ENCODE measurements around the gene DHX57.

DHX57 gene

GRCh38 chr2:38875576-38876367 is at the start of gene DHX57, which contains the start of gene MORN2:
DHX57 (minus strand) TSS chr2:38875934; CDS start chr2:38868405, 7,529 bp downstream.
MORN2 (plus strand) TSS chr2:38875976.
- peak; percentile 76 for DNase-seq (ENCODE audit: low spot score)

GRCh38 chr2:38922902-38923301 is 47.2 kb upstream of the DHX57 start:
- DNase-seq (ENCODE audit: low spot score), result no peak

- DNase-seq (ENCODE audit: low spot score), result no peak
These were observed 46.7 kb upstream of the DHX57 start for GRCh38 chr2:38922389-38922788.

GRCh38 chr2:38912619-38913018 is 36.9 kb upstream of the DHX57 start:
- no peak for DNase-seq (ENCODE audit: low spot score)

GRCh38 chr2:38911191-38911590 is 35.5 kb upstream of the DHX57 start:
- no peak for DNase-seq (ENCODE audit: low spot score)

- DNase-seq (ENCODE audit: low spot score), result peak; percentile 38
These were observed 34.1 kb upstream of the DHX57 start for GRCh38 chr2:38909872-38910271.

GRCh38 chr2:38907743-38908562 is 32.2 kb upstream of the DHX57 start:
- no peak for DNase-seq (ENCODE audit: low spot score)

GRCh38 chr2:38907242-38907641 is 31.5 kb upstream of the DHX57 start:
- DNase-seq (ENCODE audit: low spot score), result no peak

- DNase-seq (ENCODE audit: low spot score), result no peak
These were observed 29.5 kb upstream of the DHX57 start for GRCh38 chr2:38905251-38905650.

GRCh38 chr2:38900726-38901125 is 25.0 kb upstream of the DHX57 start:
- DNase-seq (ENCODE audit: low spot score), result no peak

- DNase-seq (ENCODE audit: low spot score), result no peak
These were observed 22.5 kb upstream of the DHX57 start for GRCh38 chr2:38898256-38898655.

GRCh38 chr2:38892819-38893218 is 17.1 kb upstream of the DHX57 start:
- no peak for DNase-seq (ENCODE audit: low spot score)

- DNase-seq (ENCODE audit: low spot score), result no peak
These were observed 13.8 kb upstream of the DHX57 start, which contains the start of gene ARHGEF33 for GRCh38 chr2:38889575-38889974. ARHGEF33 (plus strand) TSS chr2:38889875; CDS start chr2:38919448, 29,573 bp downstream.

GRCh38 chr2:38889045-38889444 is 13.3 kb upstream of the DHX57 start:
- DNase-seq (ENCODE audit: low spot score), result no peak

GRCh38 chr2:38887902-38888554 is 12.3 kb upstream of the DHX57 start:
- DNase-seq (ENCODE audit: low spot score), result no peak

GRCh38 chr2:38887347-38887746 is 11.6 kb upstream of the DHX57 start:
- DNase-seq (ENCODE audit: low spot score), result no peak

GRCh38 chr2:38886063-38886462 is 10.3 kb upstream of the DHX57 start:
- DNase-seq (ENCODE audit: low spot score), result no peak

- DNase-seq (ENCODE audit: low spot score), result no peak
These were observed 673 bp upstream of the DHX57 start for GRCh38 chr2:38876407-38876806.

GRCh38 chr2:38875227-38875575 is 533 bp downstream of the DHX57 start:
- peak; percentile 3 for DNase-seq (ENCODE audit: low spot score)

GRCh38 chr2:38873763-38874162 is 2.0 kb downstream of the DHX57 start:
- DNase-seq (ENCODE audit: low spot score), result no peak

GRCh38 chr2:38871432-38871831 is 4.3 kb downstream of the DHX57 start:
- no peak for DNase-seq (ENCODE audit: low spot score)

- peak; percentile 17 for DNase-seq (ENCODE audit: low spot score)
These were observed 8.8 kb downstream of the DHX57 start for GRCh38 chr2:38866773-38867443.
